Measurements from ENCODE around the gene UBE3D.
"Not testable (repeated sequence)": the region's sequence is repeated elsewhere in the genome, so short reads cannot be mapped to it uniquely, and the experiment has no call there.

The UBE3D gene

DNA sequence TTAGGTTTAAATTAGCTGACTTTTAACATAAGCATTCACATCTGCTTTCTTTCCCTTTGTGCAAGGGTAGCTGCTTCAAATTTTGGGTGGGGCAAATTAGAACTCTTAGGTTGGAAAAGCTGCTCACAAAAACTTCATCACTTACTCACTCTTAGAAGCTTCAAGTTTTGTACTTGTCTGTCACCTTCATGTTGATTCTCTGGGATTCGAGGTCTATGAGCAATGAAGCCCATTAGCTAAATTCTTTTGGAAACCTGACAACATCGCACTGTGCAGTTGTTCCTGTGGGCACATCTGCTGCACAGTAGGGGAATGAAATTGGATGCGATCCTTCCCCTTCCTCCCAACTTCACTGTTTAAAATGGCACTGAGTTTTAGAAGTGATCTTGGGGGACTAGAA is 156.1 kb downstream of the UBE3D start:
- DNase-seq: no peak

DNA sequence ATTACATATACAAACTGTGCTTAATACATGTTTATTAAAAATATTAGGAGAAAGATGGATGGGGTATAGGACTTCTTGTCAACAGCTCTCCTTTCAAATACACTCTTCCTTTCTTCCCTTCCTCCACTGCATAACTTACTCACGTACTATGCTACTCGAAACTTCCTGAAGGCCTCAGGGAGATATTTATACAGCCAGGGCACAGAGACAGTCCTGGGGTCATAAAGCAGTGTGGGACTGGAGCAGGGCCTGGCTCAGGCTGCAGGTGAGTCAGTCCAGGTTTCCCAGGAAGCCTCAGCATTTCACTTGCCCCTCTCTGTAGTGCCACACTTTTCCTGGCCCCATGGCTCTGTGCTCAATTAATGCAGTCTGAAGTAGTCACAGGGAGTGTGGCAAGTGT is 157.0 kb downstream of the UBE3D start:
- no peak for DNase-seq

DNA sequence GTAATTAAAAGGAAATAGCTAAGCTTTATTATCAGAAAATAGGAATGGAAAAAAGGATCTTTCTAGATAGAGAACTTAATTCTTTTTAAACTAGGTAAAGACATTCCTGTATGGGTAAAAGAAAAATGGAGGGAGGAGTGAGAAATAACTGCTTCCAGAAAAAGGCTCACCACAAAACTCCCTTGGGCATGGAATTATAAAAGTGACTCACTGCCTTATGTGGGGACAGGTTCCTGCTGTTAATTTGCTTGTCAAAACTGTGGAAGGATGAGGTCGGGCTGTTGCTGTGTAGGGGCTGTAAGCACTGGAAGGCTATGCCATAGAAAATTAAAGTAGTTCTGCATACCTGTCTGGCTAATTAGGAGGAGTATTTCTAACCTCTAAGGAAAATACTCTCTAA is 158.7 kb downstream of the UBE3D start:
- DNase-seq: no peak

DNA sequence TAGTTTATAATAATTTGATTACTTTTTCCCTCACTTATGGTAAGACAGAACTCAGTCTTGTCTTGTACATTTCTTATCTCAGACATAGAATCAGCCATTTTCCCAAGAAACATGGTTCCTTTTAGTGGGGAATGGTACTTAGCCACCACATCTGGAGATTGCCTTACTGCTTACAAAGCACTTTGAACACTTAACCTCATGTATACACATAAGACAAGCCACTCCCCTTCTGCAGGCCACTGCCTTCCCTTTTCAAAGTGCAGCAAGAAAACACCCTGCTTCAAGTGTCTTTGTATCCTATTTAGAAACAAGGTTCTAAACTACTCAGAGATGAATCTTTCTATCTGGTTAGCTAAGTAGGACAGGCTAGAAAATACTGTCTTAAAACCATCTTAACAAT is 159.2 kb downstream of the UBE3D start:
- DNase-seq: no peak

DNA sequence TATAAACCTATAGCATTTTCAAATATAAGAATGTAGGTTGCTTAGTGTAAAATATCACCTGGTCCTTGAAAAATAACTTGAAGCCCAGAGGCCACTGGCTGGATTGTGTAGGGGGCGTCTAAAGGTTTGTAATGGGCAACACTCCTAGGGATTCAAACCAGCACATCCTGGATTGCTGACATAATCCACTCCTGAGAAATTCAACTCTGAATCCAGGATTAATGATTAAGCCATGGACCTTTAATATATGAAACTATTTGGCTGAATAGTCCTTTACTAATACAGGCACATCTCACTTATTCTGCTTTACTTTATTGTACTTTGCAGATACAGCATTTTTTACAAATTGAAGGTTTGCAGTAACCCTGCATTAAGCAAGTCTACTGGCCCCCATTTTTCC is 160.8 kb downstream of the UBE3D start:
- DNase-seq: no peak

DNA sequence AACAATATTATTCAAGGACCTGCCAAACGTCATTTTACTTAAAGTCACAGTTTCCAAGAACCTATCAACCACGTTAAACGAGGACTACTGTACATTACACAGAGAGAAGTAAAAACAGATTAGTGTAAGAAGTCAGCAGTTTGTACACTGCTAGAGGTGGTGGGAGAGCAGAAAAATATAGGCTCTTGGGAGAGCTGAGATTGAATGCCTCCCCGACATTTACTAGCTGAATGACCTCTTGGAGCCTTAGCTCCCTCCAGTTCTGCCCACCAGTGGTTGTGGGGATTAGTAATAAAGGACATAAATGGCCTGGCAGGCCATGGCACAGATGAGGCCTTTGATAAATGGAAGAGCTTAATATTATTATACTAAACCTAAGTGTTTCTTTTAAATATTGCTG is 161.4 kb downstream of the UBE3D start:
- DNase-seq: no peak

DNA sequence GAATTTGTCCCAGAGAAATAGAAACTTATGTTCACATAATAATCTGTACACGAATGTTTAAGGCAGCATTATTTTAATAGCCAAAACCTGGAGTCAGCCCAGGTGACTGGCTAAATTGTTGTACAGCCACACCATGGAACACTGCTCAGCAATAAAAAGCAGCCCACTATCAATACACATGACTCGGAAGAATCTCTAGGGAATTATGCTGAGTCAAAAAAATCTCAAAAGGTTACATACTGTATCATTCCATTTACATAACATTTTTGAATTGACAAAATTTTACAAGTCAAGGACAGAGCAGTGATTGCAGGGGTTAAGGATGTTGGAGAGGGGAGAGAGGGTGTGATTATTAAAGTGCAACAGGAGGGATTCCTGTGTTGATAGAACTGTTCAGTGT is 163.4 kb downstream of the UBE3D start:
- DNase-seq: no peak

DNA sequence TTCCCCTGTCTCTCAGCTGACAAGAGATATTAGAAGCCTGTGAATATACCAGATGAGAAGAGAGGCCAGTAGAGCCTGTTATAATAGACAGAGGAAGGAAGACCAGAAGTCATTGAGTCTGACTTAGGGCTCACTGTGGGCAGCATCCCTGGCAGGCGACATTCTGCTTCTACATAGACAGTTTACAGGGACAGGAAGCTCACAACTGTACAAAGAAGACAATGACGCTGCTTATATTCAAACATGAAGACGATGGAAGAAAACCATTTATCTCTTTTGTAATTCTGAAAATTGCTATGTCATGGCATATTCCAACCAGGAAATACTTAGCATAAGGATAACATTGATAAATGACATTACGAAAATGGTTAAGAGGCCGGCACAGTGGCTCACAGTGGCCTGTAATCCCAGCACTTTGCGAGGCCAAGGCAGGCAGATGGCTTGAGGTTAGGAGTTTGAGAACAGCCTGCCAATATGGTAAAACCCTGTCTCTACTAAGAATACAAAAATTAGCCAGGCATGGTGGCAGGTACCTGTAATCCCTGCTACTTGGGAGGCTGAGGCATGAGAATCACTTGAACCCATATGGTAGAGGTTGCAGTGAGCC is 170.9 kb downstream of the UBE3D start:
- no peak for DNase-seq

DNA sequence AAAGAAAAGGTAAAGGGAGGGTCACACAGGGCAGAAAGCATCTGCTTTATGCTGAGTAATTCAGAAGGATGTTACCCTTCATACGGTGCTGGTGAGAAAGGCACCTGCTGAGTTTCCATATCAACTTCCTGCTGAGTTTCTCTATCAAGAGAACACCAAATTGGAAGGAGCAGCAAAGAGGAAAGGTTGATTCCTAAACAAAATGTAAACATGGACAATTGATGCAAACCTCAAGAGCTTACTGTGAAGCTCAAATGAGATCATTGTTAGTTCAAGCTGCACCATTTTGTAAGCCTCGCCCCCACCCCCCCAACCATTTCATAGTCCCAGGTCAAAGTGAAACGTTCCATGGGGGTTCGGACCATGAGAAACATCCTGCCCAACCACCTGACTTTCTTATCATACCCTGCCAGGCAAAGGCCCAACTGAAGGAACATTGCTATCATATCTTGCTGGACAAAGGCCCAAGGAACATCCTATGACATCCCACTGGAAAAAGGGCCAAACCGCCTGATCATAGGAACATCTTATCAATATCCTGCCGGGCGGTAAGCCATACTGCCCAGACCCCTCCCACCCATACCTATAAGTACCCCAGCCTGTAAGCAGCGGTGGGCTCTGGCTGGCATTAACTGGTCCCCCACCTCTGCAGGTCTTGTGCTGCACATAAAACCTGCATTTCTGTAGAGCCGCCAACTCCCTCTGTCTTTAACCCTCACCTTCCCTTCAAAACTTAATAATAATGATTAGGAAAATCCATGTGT is 171.6 kb downstream of the UBE3D start:
- DNase-seq: no peak

DNA sequence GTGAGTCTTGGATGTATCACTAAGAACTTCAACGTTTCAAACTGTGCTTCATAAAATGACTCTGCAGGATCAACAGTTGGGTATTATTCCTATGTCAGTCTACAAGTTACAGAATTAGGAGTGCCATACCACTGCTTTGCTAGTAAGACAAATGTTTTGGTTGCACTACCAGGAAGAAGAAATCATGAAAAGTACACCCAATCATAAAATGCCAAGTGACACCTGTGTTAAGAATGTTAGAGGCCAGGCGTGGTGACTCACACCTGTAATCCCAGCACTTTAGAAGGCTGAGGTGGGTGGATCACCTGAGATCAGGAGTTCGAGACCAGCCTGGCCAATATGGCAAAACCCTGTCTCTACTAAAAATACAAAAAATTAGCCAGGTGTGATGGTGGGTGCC is 174.1 kb downstream of the UBE3D start:
- DNase-seq: not testable (repeated sequence)

DNA sequence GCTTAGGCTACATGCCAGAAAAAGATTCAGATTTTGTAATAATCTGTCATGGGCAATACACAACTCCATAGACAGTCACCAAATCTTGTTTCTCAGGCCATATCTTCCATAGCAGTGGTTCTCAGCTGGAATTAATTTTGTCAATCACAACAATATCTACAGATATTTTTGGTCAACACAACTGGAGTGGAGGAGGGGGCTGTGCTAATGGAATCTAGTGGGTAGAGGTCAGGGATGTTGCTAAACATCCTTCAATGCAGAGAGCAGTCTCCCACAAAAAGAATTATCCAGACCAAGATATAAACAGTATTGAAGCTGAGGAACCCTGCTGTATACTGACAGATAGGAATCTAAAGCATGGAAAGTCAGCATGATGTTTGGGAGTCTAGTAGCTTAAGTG is 174.6 kb downstream of the UBE3D start:
- no peak for DNase-seq

DNA sequence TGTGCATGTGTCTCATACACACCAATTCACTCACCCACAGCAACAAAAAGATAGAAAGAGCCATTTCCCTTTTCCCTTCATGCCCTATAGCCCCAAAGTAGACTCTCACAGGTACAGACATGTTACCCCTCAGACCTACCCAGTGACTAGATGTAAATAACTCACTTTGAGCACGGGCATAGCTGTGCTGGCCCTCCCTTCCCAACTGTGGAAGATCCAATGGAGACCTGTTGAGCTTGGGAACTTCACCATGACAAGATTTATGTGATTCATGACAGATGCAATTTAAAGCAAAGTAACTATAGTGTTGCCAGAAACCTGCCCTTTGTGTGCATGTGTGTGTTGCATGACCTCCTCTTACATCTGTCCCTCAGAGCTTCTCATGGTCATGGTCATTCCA is 175.4 kb downstream of the UBE3D start:
- no peak for DNase-seq

DNA sequence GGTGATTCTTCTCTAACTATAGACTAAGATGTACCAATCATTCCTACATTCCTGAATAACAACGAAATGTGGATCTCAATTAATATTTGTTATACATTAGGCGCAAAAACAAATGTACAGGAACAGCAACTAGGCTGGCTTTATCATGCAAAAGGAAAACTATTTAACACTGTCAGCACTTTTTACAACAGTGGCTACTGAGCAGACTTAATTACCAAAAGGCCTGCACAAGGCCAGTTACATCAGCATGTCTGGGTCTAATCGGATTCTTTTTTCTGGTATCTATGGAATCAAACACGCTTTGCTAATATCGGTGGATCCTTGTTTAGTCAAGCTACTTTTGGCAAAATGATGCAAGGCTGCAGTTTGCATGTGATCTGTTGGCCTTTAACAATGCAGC is 176.5 kb downstream of the UBE3D start:
- no peak for DNase-seq

DNA sequence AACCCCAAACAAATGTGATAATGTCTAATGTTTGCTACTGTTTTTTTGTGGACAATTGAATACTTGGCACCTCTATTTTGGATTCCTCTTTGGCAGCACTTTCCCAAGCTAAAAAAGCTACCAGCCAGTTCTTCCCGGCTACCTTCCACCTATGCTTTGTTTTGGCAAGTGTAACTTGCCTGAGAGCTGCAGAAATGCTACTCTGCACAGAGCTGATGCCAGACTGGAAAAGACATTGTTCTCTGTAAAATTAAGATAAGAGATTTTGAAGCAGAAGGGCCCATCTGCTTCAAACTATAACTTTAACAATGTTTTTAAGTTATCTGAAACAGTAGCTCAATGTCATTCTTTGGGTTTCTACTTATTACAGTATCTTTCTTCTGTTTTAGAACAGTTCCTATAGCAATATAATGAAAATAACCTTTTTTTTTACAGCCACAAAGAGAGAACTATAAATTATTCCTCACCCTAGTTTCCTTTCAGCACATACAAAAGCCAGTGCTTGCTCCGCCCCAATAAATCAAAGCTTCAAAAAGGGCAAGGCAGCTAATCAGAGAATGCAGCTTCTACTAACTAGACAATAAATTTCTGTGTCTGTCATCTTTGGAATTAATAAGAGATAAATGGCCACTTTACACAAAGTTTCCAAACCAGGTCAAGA is 183.1 kb downstream of the UBE3D start:
- no peak for DNase-seq

DNA sequence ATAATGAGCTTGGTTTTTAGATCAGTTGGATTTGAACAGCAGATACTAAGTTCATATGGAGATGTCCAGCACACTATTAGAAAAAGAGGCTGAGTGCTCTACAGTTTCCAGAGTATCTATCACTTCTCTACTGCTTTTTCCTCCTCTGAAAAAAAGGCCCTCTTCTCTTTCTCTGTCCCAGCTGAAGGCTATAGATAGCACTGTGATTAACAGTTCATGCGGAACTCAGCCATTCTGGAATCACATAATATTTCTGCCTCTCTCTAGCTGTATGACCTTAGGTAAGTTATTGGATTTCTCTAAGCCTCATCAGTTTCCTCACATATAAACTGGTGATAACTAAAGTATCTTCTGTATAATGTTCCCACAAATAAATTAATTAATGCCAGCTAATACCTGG is 184.1 kb downstream of the UBE3D start:
- no peak for DNase-seq

DNA sequence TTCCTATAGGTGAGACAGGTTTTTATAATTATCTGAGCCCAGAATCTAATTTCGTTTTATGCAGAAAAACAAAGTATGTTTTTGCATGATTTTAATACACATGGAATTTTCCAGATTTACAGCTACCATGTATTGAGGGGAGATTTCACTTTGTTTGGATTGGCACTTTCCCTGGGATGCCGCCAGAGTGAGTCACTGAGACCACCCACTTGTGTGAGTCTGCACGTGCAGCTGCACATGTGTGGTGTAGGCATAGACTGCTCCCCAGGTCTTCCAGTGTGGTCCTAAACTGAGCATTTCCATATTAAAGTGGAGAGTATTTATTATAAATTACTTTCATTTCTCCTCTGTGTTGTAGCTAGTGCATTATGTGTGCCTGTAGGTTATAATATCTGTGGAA is 186.8 kb downstream of the UBE3D start:
- DNase-seq: no peak

DNA sequence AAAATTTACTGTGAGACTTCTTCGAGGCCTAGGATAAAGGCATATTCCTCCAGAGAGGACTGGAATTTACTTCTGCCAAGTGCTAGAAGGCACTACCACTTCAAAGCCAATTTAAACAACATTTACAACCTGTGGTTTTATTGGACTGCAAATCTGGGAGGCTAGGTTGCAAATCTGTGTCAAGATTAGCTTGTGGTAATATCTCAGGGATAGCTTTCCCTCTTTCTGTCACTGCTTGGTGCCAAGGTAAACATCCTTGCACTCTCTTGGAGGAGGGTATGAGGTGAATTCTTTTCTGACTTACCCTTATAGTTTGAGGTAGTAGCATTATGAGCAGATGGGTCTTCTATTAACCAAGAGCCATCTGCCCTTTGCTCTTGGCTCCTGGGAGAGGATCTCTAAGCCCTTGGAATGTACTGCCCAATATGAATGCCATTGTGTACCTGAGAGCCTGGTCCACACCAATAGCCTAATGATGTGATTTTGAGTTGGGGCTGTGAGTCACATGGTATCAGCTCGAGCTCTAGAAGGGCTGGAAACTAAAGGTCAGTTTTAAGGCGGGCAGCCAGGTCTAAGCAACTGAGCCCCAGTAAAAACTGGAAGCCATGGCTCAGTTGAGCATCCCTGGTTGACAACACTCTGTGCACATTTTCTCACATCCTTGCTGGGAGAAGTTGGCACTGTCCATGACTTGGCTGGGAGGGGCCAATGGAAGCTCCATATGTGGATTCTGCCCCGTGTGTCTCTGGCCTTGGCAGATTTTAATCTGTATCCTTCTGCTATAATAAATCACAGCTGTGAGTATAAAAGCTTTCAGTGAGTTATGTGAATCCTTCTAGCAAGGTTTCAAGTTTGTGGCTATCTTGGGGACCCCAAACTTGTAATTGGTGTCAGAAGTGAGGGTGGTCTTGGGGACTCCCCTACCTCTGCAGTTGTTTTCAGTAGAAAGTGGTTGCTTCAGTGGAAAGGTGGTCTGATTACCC is 188.1 kb downstream of the UBE3D start:
- DNase-seq: no peak

DNA sequence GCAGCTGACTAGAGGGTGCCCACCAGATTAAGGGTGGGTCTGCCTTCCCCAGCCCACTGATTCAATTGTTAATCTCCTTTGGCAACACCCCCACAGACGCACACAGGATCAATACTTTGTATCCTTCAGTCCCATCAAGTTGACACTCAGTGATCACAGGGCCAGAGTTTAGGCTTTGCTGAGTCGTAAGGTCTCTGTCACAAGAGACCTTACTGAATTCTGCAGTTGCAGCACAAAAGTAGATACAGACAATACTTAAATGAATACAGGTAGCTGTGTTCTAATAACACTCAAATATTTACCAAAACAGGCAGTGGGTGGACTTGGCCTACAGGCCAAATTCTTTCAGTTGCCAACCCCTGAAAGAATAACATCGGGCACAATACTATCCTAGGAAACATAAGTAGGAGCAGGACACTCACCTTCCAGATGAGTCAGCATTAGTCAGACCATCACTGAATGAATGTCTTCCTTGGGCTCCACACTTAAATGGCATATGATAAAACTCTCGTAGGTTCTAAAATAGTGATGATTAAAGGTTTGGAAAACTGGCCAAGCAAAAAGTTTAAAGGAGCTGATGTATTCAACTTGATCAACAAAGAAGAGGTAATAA is 190.0 kb downstream of the UBE3D start:
- no peak for DNase-seq

DNA sequence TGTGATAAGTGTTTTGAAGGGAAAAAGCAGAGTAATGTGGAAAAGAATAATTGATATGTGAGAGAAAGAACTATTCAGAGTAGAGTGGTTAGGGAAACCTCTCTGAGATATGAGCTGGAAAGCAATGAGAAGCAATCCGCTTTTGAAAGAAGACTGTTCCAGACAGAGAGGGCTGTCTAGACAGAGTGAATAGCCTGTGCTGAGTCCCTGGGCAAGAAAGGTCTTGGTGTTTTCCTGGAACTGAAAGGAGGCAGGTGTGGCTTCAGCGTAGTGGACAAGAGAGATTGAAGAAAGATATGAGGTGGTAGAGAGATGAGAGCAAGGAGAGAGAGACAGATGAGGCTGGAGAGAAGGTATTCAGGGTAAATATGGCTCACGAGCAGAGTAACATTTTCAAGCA is 190.8 kb downstream of the UBE3D start:
- DNase-seq: no peak

DNA sequence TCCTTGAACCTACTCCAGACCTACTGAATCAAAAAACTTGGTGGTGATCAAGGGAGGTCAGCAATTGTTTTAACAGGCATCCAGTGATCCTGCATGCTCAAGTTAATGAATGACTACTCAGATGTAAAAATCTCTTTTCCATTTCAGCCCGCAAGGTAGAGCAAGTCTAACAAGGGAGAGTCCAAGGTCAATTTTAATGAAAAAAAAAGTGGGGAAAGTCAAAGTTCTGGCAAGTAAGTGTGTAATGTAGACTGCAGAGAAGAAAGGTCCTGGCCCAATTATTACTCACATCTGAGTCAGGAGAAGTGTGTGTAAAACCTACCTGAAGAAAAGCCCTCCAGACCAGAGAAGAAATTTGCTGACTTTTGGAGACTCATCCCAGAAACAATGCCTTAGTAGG is 193.5 kb downstream of the UBE3D start:
- DNase-seq: no peak

DNA sequence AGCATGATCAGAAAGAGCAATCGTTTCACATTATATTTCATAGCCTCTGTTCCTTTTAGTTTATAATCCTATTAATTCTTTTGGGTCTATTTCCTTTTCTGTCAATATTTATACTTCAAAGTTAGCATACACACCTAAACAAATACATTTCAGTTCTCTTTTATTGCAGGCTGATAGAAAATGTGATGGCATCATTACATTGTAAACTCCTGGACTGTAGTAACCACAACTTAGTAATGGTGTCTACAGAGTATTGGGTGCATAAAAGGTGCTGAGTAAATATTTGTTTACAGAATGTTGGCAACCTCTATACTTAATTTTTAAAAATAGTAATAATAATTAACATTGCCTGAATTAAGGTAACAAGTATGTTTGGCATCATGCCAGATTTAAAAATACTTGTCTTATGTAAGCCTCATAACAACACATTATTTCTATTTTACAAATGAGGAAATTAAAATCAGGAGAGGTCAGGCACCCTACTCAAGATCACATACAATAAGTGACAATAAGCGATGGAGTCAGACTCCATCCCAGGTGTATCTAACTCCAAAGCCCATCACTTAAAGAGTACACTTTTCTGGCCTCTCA is 195.0 kb downstream of the UBE3D start:
- DNase-seq: no peak

DNA sequence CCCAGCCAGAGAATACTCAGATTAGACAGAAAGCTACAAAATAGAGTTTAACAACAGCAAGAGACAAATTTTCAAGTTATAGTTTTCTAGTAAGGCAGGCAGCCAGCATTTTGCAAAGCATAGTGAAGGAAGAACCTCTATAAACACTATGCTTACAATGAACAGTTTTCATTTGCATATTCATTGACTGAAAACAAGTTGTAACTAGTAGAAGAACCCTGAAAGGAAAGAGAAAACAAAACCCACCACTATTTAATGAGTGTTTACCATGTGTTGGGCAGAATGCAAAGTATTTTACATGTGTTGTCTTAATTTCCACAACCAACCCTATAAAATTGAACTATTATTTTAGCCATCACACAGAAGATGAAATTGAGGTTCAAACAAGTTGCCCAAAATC is 196.1 kb downstream of the UBE3D start:
- DNase-seq: no peak
